HG03520 (cell line): ENCODE measurements around the gene FSIP1.

Source experiments
- ATAC-seq: cut with Tn5 transposase; IDR thresholded peaks from one replicate; pipeline ENCODE4 v1.9.1; 2021; ENCODE audit warnings: mild to moderate bottlenecking, moderate library complexity; ENCODE audit not compliant: unreplicated experiment

Gene FSIP1

DNA sequence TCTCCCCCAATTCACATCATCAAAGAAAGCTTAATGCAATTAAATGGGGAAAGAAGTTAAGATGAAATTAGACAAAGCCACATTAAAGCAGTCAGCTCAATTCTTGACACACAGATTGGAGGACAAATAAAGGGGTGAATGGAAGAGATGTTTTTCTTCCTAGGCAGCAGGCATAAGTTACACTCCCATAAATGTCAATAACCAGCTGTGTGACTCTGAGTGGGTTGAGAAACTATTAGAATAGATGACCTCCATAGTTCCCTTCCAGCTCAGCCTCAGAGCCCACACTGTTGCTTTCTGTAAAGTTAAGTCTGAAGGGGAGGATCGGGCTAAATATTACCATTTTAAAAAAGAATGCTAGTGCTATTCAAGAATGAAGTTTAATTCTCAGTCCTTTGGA is 130.8 kb downstream of the FSIP1 start:
- no peak for ATAC-seq

DNA sequence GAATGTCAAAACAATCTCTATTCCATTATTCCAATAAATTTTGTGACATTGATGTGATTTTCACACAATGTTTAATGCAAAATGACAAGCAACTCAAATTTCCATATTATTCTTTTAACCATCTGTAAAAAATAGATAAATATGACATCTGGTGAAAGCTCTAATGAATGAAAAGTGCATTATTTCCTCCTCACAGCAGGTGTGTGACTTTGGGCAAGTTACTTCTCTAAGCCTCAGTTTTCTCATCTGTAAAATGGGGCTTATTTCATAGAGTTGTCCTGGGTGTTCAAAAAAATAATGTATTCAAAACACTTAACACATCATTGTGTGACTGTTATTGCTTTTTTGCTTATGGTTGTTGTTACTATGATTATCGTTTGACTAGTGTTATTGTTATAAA is 131.3 kb downstream of the FSIP1 start:
- no peak for ATAC-seq

DNA sequence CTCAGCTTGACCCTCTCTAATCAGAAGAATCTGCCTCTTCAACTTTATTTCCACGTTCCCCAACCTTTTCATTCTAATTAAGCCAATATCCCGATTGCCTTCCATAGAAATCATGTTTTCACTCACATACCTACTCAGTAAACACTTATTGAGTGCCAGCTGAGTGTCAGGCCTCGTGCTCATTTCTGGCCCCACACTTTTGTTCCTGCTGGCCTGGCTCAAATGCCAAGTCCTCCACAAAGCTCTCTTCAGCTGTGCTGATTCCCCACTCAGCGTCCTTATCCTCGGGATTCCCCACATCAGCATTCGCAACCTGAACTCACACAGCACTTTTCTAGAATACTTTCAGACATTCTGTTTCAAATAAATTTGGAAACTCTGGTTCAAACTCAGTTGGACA is 132.9 kb downstream of the FSIP1 start:
- no peak for ATAC-seq

DNA sequence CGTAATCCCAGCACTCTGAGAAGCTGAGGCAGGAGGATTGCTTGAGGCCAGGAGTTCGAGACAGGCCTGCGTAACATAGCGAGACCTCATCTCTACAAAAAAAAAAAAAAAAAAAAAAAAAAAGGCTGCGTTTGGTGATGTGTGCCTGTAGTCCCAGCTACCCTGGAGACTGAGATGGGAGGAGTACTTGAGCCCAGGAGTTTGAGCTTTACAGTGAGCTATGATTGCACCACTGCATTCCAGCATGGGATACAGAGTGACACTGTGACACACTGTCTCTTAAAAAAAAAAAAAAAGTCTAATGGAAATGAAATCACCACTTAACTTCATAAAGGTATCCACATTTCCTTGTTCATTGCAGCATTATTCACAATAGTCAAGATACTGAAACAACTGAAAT is 136.2 kb downstream of the FSIP1 start:
- no peak for ATAC-seq

DNA sequence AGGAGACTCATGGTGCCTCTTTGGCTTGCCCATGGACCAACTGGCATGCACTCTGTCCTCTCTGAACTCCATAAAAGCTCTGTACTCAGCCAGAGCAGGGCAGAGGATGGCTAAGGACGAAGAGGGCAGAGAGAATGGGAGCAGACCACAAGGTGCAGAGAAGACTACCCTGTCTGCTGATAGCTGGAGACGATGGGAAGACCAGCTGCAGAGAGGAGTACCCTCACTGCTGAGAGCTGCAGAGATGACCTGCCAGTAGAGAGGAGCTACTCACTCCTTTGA is 136.7 kb downstream of the FSIP1 start:
- no peak for ATAC-seq

DNA sequence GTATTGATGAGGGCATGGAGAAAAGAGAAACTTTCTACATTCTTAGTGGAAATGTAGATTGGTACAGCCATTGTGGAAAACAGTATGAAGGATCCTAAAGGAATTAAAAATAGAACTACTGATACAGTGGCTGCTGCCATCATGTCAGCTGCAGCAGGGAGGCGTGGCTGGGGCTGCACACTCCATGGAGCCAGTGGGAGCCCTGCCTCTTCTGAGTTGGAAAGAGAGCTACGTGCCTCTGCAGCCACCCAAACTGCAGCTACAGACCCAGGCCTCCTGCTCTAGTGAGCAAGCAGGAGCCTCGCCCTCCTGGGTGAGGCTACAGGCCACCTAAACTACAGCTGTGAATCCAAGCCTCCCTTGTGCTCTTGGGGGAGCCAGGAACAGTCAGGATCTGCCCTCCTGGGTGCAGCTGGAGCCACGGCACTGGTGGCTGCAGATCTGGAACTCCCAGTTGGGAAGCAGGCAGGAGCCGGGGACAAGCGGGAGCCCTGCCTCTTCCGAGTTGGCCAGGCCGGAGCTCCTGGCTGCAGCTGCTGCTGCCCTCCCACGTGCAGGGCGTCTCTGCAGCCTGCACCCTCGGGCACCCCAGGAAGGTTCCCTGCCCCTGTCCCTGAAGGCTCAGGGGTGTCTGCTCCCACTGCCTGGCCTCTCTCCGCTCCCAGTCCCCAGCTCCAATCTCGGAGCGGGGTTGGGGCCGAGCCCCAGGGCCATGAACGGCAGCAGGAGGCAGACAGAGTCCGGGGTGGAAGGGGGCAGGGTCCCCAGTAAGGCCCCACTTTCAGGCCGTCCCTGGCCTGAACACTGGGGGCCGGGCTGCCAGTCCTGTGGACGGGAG is 137.3 kb downstream of the FSIP1 start:
- no peak for ATAC-seq

DNA sequence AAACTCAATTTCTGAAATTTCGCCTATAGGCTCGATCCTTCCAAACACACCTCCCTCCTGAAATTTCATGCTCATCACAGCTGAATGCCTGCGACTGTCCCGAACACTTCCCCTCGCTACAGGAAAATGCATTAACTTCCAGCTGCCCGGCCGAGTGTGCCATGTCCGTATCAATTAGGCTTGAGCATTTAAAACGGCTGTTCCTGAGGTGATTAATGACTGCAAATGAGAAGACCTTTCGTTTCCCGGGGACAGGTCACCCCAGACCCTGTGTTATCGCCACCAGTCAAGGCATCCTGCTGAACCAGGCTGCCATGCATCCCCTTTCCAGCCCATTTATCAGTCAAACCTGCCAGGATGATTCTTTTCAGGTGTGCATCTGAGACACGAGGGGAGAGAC is 138.5 kb downstream of the FSIP1 start:
- no peak for ATAC-seq

DNA sequence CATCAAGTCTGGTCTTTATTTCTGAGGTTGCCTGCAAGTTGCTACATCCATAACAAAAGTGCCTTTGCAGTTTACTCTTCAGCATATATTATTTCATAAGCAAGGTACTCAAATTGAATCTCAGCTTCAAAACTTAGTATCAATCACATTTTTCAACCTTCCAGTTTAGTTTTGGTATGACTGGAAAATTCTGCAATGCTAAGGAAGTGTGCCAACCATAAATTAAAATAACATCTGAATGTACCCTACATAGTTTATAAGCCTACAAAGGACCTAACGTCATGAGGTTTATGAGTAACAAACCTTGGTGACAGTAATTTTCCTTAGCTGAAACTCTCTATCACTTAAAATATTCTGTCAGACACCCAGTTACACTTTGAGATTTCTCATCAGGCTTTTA is 138.9 kb downstream of the FSIP1 start:
- ATAC-seq = no peak

DNA sequence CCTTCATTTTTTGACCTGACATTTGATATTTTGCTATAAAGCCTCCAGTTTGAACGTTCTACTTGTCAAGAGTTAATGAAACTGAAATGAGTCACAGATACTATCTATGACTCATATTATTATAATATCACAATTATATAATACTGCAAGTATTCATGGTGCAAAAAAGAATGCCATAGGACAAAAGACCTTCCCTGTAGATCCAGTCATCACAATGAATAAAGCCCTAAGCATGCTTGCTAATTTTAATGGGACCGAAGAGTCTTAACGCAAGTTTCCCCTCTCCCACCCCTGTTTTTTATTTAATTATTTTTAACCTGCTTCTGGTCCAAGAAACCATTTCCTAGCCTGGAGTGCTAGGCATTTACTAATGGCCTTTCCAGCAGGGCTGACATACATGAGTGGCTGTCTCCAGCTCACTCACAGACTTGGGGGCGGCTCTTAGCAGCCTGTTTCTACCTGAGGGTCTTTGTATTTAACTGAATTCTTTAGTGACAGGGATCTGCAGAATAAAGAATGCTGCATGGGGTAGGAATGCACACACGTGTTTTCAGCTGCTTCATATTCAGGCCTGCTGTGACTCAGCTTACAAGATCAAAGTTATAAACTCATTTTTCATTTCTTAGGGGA is 140.5 kb downstream of the FSIP1 start:
- no peak for ATAC-seq

DNA sequence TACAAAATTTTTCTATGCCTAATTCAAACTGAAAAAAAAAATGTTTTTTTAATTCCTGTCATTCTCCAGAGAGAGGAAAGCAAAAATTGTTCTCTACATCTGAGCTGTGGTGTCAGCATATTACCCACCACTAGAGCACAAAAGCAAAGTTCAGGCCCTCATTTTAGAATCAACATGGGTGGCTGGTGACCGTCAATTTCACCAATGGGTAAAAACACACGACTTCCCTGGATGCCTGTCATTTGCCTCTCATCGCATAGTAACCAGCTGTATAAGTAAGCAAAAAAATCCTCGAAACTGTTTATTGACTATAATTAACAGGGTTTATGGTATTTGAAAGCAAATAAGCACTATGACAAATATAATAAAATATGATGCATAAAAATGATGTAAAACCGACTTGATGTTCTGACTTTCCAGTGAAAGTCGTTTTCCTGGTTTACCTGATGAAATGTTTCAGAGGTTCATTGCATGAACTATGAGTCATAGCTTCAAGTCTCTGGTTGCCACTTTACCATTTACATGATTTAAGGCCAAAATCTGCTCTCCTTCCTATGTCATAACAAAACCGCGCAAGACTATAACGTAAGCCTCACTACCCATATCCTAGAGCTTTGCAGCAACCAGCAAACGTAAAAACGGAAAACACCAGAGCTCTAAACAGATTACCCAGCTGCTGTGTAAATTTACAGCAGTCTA is 141.3 kb downstream of the FSIP1 start:
- ATAC-seq = no peak

DNA sequence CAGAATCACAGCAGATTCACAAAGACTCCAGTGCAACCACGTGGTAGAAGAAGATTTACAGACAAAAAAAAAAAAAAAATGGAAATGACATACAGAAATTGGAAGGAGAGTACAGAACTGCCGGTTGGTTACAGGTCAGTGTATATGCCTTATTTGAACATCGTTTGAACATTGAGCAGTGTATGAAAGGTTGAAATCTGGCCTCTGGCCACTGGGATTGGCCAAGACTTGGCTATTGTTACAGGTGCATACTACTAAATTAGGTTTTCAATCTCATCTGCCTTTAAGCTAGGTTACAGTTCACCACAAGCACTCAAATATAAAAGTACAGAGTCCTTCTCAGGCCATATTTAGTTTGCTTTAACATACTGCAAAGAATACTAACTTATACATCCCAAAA is 142.0 kb downstream of the FSIP1 start:
- no peak for ATAC-seq

DNA sequence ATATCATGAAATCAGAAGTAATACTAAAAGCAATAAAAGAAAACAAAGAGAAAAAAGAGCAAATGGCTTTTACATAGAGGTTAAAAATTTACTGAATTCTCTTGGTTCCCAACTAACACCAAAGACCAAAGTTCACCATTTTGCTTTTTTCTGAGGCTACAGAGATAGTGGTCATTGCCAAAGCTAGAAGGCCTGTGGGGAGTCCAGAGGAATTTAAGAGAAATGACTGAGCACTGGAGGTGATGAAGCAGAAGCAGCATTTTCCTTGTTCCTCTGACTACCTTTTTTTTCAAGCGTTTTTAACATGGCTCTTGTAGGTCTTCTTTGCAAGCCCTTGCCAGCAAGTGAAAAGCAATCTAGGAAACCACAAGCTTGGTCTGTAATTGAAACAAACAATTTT is 143.6 kb downstream of the FSIP1 start:
- no peak for ATAC-seq

DNA sequence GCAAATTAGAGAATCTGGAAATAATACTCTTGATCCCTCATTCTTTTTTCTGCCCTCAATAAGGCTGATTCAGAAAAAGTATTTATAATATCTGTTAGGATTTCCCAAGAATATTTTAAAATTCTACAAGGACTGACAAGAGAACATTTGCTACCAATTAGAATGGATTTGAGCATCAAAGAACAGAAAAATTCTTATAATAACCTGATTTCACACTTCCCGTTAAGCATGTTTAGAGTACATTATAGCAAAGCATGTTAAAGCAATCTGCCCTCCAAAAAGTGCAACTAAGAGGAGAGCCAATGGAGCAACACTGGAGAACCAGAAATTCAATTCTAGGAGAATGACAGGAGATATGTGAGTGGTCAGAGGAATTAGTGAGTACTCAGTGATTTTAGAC is 144.6 kb downstream of the FSIP1 start:
- no peak for ATAC-seq

DNA sequence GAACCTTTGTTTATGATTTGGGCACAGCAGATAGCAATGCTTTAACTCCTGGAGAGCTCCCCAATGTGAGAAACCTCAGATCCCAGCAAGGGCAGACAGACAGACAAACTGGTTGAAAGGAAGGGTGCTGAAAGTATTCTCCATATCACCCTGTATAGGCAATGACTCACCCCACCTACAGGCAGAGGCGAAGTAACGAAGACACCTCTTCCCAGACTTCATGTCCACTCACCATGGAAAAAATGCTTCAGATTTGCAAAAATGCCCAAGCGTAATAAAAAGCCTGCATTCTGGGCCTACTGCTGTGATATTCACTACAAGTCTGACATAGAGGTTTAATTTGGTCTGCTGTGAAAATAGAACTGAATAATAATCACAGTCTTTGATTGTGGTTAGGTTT is 151.3 kb downstream of the FSIP1 start:
- ATAC-seq = no peak

DNA sequence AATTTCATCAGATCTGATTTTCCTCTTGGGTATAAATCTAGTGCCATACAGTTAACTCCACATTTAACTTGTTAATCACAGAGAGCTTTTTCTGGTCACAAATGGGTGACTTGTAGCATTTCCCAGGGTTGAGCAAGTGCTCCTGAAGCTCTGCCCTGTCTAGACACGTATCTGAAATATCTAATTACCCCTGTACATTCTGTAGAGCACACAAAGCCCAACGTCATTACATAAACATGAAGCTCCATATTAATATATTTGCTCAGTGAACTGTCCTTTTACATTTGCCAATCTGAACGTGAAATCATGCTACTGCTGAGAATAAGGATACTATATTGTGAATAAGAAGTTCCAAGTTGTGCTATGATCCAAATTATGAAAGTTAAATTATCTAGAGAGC is 152.7 kb downstream of the FSIP1 start:
- ATAC-seq = no peak

DNA sequence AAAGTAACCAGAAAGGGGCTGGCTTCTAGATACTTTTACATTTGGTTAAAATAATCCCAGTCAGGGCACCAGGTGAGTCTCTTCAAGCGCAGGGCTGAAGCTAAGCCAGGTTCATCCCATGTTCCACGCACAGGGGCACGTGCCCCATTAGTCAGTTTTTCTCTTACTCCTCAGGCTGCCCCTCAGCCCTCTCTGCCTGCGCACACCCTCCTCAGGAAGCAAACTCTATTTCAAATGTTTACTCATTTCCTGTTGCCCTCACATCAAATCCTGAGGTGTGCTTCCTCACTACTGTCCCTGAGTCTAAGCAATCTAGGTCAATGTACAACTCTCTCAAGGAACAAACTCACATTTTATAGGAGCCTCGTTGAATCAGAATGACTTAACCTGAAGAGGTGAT is 153.3 kb downstream of the FSIP1 start:
- no peak for ATAC-seq

DNA sequence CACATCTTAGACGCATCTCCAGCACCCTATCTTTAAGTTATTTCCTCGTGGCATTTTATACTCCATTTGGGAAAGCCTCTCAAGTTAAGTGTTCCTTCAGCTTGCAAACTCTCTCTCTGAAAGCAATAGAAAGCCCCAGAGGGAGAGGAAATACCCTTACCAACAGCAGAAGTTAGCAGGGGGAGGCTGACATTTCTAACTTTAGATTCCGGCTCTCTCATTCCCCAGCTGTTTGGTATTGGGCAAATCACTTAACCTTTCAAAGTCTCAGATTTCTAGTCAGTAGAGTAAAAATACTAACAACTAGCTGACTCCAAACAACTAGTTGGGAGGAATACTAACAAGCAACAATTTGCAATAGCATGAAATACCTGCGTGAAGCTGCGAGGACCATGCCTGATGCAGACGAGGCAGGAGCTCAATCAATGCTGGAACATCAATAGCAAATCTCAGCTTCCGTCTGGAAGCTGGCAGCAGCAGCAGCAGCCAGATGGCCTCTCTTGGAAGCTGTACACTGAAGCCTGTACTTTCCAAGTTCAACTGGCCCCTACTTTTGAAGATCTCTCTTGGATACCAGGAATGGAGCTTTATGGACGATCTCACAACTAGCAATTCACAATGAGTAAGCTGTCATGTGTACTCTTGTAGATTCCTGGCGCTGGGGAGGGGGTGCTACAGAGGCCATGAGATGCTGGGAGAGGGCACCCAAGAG is 153.9 kb downstream of the FSIP1 start:
- no peak for ATAC-seq

DNA sequence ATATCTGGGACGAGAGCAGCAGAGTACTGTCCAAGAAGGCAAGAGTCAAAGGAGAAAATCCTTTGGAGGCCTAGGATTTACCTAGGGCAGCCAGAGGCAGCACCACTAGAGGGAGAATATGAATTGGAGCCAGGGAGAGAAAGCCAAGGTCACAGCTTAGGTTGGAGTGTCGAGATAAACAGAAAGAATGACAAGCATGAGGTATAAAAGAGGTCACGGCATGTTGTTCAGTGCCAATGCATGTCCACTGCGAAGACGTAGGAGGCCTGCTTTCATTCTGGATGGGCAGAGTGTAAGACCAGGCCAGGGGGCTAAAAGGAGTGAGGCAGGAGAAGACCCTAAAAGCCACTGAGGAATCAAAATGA is 154.5 kb downstream of the FSIP1 start:
- no peak for ATAC-seq

DNA sequence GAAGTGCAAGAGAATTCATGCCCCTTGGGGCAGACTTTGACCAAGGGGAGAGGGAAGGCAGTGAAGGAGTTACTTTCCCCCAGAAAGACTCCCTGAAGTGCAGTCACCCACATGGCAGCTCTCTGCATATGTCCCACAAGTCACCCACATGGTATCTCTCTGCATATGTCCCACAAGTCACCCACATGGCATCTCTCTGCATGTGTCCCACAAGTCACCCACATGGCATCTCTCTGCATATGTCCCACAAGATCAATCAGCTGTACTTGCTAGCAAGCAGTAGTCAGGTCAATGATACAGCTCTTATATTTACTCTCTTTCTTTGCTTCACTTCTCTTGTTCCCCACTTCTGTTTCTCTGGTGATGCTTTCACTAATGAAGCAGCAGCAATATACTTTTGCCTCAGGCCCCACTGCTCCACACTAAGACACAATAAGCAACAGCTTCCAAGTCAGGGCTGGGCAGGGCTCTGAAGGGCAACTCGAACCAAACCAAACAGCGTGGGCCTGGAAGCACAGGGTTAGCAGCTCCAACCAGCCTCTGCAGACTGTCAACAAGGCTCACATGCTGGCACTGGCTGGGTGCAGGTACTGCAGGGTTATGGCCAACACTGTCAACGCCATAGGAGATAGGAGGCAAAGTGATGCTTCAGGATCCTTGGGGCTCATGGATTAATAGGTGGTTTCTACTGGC is 155.0 kb downstream of the FSIP1 start:
- ATAC-seq = no peak

DNA sequence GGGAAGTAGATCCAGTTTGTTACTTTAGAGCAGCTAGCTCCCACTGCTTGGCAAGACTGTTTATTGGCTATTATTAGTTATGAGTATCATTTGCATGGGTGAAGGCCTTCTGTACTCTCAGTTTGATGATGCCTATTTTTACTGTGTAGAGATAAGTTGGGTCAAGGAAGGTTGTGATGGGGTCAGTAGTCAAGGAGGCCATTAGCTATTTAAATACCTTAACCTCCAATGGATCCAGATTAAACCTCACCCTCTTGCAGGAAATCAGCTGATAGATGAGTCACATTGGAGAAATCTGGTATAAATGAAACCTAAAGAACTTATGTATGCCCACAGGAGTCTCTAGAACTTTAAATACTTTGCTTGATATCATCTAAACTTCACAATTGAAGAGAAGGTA is 156.8 kb downstream of the FSIP1 start:
- ATAC-seq = no peak

DNA sequence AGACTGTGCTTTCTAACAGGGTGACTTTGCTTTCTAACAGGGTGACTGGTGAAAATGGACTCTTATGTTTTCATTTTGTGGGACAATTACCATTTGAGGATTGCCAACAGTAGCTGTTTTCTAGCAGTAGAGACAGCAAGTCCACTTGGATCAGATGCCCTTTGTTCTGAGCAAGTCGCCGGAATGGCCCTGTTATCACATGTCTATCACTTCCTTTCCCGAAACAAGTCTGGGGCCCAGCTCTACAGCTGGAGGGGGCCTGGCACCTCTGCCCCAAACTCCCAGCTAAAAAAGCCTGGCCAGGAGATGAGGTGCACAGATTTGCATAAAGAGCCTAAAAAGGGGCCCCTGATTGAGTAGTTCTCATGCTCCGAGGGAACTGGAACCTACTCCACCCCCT is 157.2 kb downstream of the FSIP1 start:
- ATAC-seq = no peak
